SU-DHL-6 (cell line): ENCODE data around the gene CARMIL3.
A peak's percentile ranks its signal among the peaks of the same experiment; 100 is the strongest.

Experiments used
- H2AFZ ChIP-seq: fragments of 200-600 bp; sonication (generic); 2 replicates; pipeline ENCODE4 v1.6.1; 2014; ENCODE audit warnings: low read depth, mild to moderate bottlenecking, moderate library complexity, mixed read lengths, antibody characterized with exemption, low read length; ENCODE audit not compliant: severe bottlenecking
- H3F3A ChIP-seq: fragments of 200-600 bp; shearing (Covaris generic); 2 replicates; pipeline ENCODE4 v1.6.0; 2016; ENCODE audit warnings: antibody characterized with exemption, mild to moderate bottlenecking; ENCODE audit not compliant: insufficient read depth
- H3K27ac ChIP-seq: fragments of 200-600 bp; sonication (generic); 2 replicates; pipeline ENCODE4 v1.5.1; 2016; ENCODE audit warnings: low read depth, mild to moderate bottlenecking, low read length, moderate library complexity, mixed read lengths
- H3K27me3 ChIP-seq: fragments of 200-600 bp; sonication (generic), shearing (Covaris generic); 2 replicates; pipeline ENCODE4 v1.6.0; 2014; ENCODE audit warnings: mild to moderate bottlenecking, low read length
- H3K36me3 ChIP-seq: fragments of 200-600 bp; sonication (generic); 2 replicates; pipeline ENCODE4 v1.6.1; 2014; ENCODE audit warnings: mild to moderate bottlenecking, low read length, mixed read lengths
- H3K4me2 ChIP-seq: fragments of 300-600, 200-600 bp; shearing (Covaris generic), sonication (generic); 2 replicates; pipeline ENCODE4 v1.6.0; 2014; ENCODE audit warnings: low read length, low read depth, mild to moderate bottlenecking; ENCODE audit not compliant: poor library complexity, severe bottlenecking
- H3K4me3 ChIP-seq: fragments of 200-600 bp; sonication (generic); 2 replicates; pipeline ENCODE4 v1.5.1; 2014; ENCODE audit warnings: antibody characterized with exemption, low read length, mild to moderate bottlenecking, mixed read lengths; ENCODE audit not compliant: insufficient read depth, poor library complexity, severe bottlenecking
- H3K79me2 ChIP-seq: fragments of 200-600 bp; sonication (generic); 2 replicates; pipeline ENCODE4 v1.6.1; 2014; ENCODE audit warnings: mild to moderate bottlenecking, low read length, moderate library complexity; ENCODE audit not compliant: insufficient read depth
- H3K9ac ChIP-seq: fragments of 200-600 bp; sonication (generic); 2 replicates; pipeline ENCODE4 v1.7.0; 2014; ENCODE audit warnings: mild to moderate bottlenecking, low read length
- H3K9me2 ChIP-seq: fragments of 200-600 bp; sonication (generic); replicated peaks from 2 replicates; pipeline ENCODE4 v1.6.1; 2014; ENCODE audit warnings: low read length; ENCODE audit not compliant: insufficient read depth
- H3K9me3 ChIP-seq: fragments of 200-600 bp; sonication (generic); 2 replicates; pipeline ENCODE4 v1.6.1; 2014; ENCODE audit warnings: low read length, mixed read lengths; ENCODE audit not compliant: insufficient read depth
- H4K20me1 ChIP-seq: fragments of 200-600 bp; sonication (generic); 2 replicates; pipeline ENCODE4 v1.6.1; 2014; ENCODE audit warnings: low read depth, mild to moderate bottlenecking, antibody characterized with exemption, low read length, moderate library complexity, mixed read lengths
- EZH2phosphoT487 ChIP-seq: fragments of 200-600 bp; sonication (generic), shearing (Covaris generic); conservative IDR thresholded peaks from 2 replicates; pipeline ENCODE4 v1.6.1; 2018; ENCODE audit warnings: mild to moderate bottlenecking, antibody characterized with exemption, low read length, moderate library complexity, mixed read lengths
- TF ChIP-seq, protein P1 (sequence below): fragments of 200-600 bp; sonication (generic); IDR thresholded peaks from one replicate; pipeline ENCODE4 v1.5.1; 2017; ENCODE audit warnings: antibody characterized with exemption, mild to moderate bottlenecking, low read length, moderate library complexity; ENCODE audit not compliant: insufficient read depth, poor library complexity, severe bottlenecking

Gene CARMIL3

DNA sequence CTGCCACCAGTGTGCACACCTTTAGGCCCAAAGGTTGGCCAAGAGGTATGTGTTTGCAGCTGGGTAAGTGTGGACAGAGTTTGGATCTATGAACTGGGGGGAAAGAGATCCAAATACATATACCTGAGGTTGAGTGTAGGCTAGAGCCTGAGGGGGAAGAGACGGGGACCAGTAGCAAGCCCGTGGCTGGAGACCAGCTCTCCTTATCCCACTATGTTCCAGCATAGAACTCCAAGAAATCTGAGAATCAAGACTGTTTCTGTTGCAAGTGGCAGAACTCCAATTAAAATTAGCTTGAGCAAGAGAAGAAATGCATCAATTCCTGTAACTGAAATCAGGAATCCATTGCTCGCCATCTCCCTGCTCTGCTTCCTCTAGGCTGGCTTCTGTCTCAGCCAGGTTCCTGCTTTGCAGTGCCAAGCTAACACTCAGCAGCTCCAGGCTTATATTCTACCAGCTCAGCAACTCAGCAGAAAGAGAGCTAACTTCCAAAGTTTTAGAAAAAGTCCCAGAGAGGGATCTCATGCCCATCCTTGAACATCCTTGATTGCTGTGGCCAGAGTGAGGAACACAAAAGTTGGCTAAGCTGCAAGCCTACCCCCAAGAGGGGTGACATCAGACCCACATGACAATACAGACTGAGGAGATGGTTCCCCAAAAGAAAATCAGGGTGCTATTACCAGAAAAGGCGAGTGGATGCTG is 40.8 kb downstream of the CARMIL3 start:
- Histone ChIP-seq H3K9me2 (no peaks in the 10 kb centered on the region), H3K9ac (no peak overlapping the region)

GRCh38 chr14:24093207-24093900 is 41.5 kb downstream of the CARMIL3 start:
- Histone ChIP-seq H3K9me3 (no peaks in the 10 kb centered on the region), H2AFZ (peak overlapping the region; percentile 43), H3K4me3 (peak overlapping the region; percentile 92), H3K9ac (peak overlapping the region; percentile 96), H3K79me2 (peaks cover 8% of the 10 kb centered on the region; the same call in 1 of the 2 replicates), H3K27me3 (no peaks in the 10 kb centered on the region), H4K20me1 (no peaks in the 10 kb centered on the region), H3K36me3 (no peaks in the 10 kb centered on the region), H3F3A (peaks cover 19% of the 10 kb centered on the region), H3K27ac (peak overlapping the region; percentile 50), H3K9me2 (no peaks in the 10 kb centered on the region), H3K4me2 (peak overlapping the region; percentile 87)
- TF ChIP-seq, protein P1, sequence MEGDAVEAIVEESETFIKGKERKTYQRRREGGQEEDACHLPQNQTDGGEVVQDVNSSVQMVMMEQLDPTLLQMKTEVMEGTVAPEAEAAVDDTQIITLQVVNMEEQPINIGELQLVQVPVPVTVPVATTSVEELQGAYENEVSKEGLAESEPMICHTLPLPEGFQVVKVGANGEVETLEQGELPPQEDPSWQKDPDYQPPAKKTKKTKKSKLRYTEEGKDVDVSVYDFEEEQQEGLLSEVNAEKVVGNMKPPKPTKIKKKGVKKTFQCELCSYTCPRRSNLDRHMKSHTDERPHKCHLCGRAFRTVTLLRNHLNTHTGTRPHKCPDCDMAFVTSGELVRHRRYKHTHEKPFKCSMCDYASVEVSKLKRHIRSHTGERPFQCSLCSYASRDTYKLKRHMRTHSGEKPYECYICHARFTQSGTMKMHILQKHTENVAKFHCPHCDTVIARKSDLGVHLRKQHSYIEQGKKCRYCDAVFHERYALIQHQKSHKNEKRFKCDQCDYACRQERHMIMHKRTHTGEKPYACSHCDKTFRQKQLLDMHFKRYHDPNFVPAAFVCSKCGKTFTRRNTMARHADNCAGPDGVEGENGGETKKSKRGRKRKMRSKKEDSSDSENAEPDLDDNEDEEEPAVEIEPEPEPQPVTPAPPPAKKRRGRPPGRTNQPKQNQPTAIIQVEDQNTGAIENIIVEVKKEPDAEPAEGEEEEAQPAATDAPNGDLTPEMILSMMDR, result no peak
- no peak for TF ChIP-seq EZH2phosphoT487

More for the DNA sequence above, 40.8 kb downstream of the CARMIL3 start:
- TF ChIP-seq, protein P1, result no peak
- no peak for TF ChIP-seq EZH2phosphoT487
- H3K4me2 ChIP-seq, result no peak overlapping the region
- H2AFZ ChIP-seq, result no peak overlapping the region
- no peak overlapping the region for H3K4me3 ChIP-seq
- no peaks in the 10 kb centered on the region for H3K9me3 ChIP-seq
- no peaks in the 10 kb centered on the region for H3K36me3 ChIP-seq
- H3K27ac ChIP-seq, result peak overlapping the region; percentile 26; the same call in 1 of the 2 replicates
- H3F3A ChIP-seq, result peaks cover 19% of the 10 kb centered on the region
- no peaks in the 10 kb centered on the region for H3K27me3 ChIP-seq
- H4K20me1 ChIP-seq, result no peaks in the 10 kb centered on the region
- peaks cover 8% of the 10 kb centered on the region; the same call in 1 of the 2 replicates for H3K79me2 ChIP-seq

DNA sequence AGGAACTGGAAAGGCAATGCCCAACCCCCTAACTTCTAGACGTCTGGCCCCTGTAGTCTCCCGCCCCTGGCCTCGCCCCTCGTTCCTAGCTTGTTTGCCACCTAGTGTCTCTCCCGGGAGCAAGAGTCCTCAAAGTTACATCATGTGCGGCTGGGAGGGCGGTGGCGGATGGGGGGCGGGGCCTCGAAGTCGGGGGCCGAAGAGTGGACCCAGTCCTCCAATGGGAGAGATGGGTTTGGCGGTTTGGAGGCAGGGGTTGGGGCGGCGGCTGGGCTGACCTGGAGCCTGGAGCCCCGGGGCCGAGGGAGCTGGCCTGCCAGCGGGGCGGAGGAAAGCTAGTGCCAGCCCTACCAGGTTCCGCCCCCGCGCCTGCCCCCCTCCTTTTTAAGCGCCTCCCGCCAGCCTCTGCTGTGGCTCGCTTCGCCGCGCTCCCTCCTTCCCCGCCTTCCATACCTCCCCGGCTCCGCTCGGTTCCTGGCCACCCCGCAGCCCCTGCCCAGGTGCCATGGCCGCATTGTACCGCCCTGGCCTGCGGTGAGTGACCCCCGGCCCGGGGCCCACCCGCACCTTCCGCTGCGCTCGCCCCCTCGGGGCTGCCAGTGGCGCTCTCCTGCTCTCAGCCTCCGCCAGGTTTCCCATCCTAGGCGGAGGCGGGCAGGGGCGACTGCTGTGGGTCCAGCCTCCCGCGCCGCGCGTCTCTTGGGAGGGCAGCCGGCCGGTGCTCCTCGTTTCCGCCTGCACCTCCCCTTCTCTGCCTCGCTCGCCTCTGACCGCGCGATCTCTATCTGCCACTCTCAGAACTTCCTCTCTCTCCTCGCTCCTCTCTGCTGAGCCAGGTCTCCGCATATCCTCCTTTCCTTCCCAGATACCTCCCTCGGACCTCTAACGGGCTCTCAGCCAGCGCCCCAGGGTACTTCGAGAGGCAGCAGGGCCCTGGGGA is 42.4 kb downstream of the CARMIL3 start, which contains the start of gene PCK2:
Gene PCK2 (plus strand): TSS at position 411 of the 940 bp plus-strand sequence. CDS start 95 bp downstream, at position 506.
- H4K20me1 ChIP-seq, result no peaks in the 10 kb centered on the region

More for the DNA sequence above, 42.4 kb downstream of the CARMIL3 start, which contains the start of gene PCK2:
- Histone ChIP-seq H3K4me2 (peak within 1 kb of the TSS; percentile 87), H3K79me2 (peaks cover 8% of the 10 kb centered on the region; the same call in 1 of the 2 replicates), H3K9me2 (no peaks in the 10 kb centered on the region), H3K36me3 (no peaks in the 10 kb centered on the region), H2AFZ (peak within 1 kb of the TSS; percentile 43), H3K9ac (peak within 1 kb of the TSS; percentile 96), H3K4me3 (peak within 1 kb of the TSS; percentile 92), H3K27ac (peak within 1 kb of the TSS; percentile 84), H3K9me3 (no peaks in the 10 kb centered on the region), H3F3A (peaks cover 19% of the 10 kb centered on the region), H3K27me3 (no peaks in the 10 kb centered on the region)
- TF ChIP-seq, protein P1, result no peak
- no peak for TF ChIP-seq EZH2phosphoT487
